ENCODE data around the gene PRPF31.
A peak's percentile ranks its signal among the peaks of the same experiment; 100 is the strongest.
"Not testable (repeated sequence)": the region's sequence is repeated elsewhere in the genome, so short reads cannot be mapped to it uniquely, and the experiment has no call there.

Gene PRPF31

GRCh38 chr19:54164369-54165068 is 49.0 kb downstream of the PRPF31 start:
- DNase-seq = no peak

DNA sequence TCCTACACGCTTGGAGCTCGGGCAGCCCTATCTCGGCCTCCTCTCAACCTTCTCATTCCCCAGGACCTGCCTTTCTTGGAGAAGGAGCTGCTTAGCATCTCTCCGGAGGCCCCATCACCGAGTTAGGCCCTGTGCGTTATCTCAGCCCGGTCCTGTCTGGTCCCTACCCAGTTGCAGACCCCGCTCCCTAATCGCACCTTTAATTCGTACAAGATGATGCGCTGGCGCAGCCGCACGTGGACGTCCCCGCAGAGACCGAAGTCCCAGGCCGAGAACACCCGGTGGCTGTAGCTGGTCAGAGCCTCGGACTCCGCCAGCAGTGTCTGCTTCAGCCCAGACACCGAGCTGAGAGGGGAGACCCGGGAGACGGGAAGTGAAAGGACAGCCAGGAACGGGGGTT is 49.7 kb downstream of the PRPF31 start:
- no peak for DNase-seq

GRCh38 chr19:54168174-54168917 is 52.8 kb downstream of the PRPF31 start:
- DNase-seq = peak; percentile 61

DNA sequence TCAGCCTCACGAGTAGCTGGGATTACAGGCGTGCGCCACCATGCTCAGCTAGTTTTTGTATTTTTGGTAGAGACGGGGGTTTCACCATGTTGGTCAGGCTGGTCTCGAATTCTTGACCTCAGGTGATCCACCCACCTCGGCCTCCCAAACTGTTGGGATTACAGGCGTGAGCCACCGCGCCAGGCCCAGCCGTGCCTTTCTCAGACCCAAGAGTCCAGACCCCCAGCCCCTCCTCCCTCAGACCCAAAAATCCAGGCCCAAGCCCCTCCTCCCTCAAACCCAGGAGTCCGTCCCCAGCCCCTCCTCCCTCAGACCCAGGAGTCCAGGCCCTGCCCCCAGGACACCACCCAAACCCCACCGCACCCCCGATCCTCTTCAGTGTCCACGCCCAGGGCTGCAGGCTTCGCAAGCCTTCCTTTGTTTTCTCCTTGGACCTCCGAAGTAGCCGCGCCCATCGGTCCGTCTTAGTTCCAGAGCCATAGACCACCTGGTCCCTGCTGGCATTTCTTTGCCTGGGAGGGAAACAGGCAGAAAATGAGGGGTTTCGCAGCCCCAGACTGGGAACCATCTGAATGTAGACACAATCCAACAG is 53.7 kb downstream of the PRPF31 start:
- no peak for DNase-seq

GRCh38 chr19:54171736-54172431 is 56.3 kb downstream of the PRPF31 start:
- DNase-seq = not testable (repeated sequence)

- no peak for DNase-seq
Measured at GRCh38 chr19:54172471-54173358, 57.2 kb downstream of the PRPF31 start, which contains the start of gene TMC4. TMC4 (minus strand) TSS chr19:54173160; CDS start chr19:54173117, 43 bp downstream.

DNA sequence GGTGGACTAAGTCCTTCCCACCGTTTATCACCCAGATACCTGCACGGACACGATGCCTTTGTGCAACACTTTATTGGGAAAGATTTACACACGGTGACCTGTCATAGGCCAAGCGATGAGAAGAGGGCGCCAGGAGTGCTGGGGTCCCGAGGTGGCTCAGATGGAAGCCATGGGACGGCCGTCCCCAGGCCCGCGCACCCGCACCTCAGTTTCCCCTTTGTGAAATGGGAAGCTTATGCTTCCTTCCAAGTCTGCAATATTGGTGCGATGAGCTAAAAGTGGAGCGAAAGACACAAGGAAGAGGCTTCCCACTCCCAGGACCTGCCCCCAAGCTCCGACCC is 57.8 kb downstream of the PRPF31 start:
- DNase-seq = no peak

DNA sequence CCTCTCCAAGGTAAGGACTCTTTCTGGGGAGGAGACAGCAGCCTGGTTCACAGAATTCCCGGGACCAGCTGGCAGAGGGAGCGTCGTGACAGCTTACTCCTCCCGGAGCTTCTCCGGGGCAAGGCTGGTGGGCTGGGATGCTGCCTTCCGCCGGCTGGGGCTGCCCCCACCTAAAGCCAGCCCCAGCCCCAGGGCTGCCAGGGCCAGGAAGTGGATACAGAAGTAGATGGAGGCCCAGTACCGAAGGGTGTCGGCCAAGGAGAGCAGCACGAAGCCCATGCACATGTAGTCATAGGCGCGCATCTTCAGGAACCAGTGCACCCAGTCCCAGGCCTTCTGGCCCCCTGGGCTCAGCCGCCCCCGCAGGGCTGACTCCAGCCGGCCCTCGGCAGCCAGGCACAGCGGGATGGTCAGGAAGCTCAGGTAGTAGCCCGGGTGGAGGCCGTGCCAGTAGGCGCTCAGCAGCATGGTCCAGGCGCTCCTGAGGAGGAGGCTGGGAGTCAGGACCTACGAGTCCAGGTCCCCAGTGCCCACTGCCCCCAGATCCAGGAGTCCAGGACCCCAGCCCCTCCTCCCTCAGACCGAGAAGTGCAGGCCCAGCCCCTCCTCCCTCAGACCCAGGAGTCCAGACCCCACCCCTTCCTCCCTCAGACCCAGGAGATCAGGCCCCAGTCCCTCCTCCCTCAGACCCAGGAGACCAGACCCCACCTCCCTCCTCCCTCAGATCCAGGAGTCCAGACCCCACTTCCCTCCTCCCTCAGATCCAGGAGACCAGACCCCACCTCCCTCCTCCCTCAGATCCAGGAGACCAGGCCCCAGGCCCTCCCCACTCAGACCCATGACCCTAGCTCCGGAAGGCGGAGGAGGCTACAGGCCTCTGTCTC is 58.6 kb downstream of the PRPF31 start:
- DNase-seq = no peak

DNA sequence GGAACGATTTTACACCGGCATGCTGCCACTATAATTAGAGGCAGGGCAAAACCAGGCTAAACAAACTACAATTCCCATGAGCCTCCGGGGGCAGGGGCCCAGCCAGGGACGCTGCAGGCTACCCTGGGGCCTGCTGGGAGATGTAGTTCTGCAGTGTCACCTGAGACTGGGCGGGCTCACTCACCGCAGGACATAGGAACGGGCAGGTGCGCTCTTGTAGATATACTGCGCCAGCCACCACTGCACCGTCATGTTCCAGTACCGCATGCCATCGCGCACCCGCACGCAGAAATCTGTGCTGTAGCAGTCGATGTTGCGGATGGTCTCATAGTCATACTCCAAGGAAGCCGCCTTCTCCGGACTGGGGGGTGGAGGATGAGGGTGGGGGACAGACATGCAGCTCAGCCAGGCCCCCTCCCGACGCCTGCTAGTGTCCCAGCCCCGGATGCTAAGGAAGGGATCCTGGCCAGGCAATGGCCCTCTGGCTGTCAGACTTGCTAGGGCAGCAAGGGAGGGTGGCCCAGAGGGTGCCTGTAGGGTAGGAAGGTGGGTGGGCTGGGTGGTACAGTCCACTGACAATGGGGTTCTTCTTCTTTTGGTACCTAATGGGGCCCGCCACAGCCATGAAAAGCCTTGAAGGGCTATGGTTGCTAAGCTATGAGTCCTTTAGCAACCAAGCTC is 63.2 kb downstream of the PRPF31 start:
- DNase-seq = no peak

DNA sequence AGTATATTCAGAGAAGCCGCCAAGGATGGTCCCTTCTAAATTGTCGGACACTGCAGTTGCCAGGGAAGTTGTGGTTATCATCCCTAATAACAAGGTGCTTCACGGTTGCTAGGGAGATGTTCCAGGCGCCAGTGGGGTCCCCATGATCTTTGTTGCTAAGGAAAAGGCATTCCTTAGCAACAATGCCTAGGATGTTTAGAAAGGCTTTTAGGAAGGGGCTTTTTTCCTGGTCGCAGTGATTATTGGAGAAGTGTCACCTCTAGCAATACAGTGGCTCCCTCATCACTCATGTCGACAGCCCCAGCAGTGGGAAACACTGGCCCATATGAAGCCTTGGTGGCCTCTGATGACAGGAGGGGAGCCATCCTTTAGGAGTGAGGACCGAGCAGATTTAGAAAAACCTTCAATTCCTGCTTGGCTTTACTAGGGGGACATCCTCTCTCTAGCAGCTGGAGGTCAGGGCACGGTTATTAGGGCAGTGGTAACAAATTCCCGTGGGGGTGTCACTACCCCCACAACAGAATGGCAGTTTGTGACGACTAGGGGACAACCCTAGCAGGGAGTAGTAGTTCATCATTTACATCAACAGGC is 63.8 kb downstream of the PRPF31 start:
- no peak for DNase-seq

DNA sequence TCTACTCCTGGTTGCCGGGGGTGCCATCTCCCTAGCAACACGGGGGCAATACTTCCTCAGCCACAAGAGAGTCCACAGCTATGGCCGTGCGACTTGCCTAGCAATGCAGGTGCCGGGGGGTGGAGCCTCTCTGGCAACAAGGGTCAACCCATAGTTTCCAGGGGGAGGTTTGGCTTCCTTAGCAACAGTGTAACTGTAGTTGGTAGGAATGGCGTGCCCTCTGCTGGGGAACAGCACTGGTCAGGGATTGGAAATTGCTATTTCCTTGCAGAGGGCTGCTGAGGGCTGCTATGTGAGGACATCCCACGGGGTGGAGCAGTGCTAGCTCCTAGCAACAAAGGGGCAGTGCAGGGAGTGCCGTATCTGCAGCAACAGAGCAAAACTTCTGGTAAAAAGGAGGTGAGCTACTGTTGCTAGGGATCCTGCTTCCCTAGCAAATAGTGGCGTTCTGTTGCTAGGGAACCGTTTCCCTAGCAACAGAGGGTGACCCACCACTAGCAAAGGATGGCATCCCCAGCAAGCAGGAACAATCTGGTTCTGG is 64.4 kb downstream of the PRPF31 start:
- DNase-seq = no peak

- DNase-seq = no peak
Measured at GRCh38 chr19:54180691-54181091, 65.1 kb downstream of the PRPF31 start.

Data from kidney glomerular epithelial cell (primary cell).